ENCODE measurements around the gene GREB1L.

GREB1L gene

GRCh38 chr18:21513292-21513691, 271.3 kb downstream of the GREB1L start:
- DNase-seq (ENCODE audit: low spot score) = no peak
- no peak for TF ChIP-seq CTCF (IDR thresholded peaks at IDR 0.05; ENCODE audit: extremely low read depth, insufficient read depth, missing control alignments)
- in situ Hi-C loops (cut with MboI; ENCODE audit: low pct_unique_long_range_greater_than_20kb, low sequenced_read_pairs, unreplicated experiment) = no loop called here

GRCh38 chr18:21513741-21514140, 271.7 kb downstream of the GREB1L start:
- no peak for TF ChIP-seq CTCF (IDR thresholded peaks at IDR 0.05; ENCODE audit: extremely low read depth, insufficient read depth, missing control alignments)
- no peak for DNase-seq (ENCODE audit: low spot score)
- in situ Hi-C loops (cut with MboI; ENCODE audit: low pct_unique_long_range_greater_than_20kb, low sequenced_read_pairs, unreplicated experiment) = no loop called here

GRCh38 chr18:21522530-21522929, 280.5 kb downstream of the GREB1L start:
- no peak for DNase-seq (ENCODE audit: low spot score)
- in situ Hi-C loops (cut with MboI; ENCODE audit: low pct_unique_long_range_greater_than_20kb, low sequenced_read_pairs, unreplicated experiment) = no loop called here
- TF ChIP-seq CTCF (IDR thresholded peaks at IDR 0.05; ENCODE audit: extremely low read depth, insufficient read depth, missing control alignments) = no peak

GRCh38 chr18:21525916-21526315, 283.9 kb downstream of the GREB1L start:
- in situ Hi-C loops (cut with MboI; ENCODE audit: low pct_unique_long_range_greater_than_20kb, low sequenced_read_pairs, unreplicated experiment) = no loop called here
- TF ChIP-seq CTCF (IDR thresholded peaks at IDR 0.05; ENCODE audit: extremely low read depth, insufficient read depth, missing control alignments) = no peak
- no peak for DNase-seq (ENCODE audit: low spot score)

- TF ChIP-seq CTCF (IDR thresholded peaks at IDR 0.05; ENCODE audit: extremely low read depth, insufficient read depth, missing control alignments) = no peak
- no peak for DNase-seq (ENCODE audit: low spot score)
- in situ Hi-C loops (cut with MboI; ENCODE audit: low pct_unique_long_range_greater_than_20kb, low sequenced_read_pairs, unreplicated experiment) = no loop called here
Measured at GRCh38 chr18:21526463-21526862, 284.4 kb downstream of the GREB1L start.

- no peak for DNase-seq (ENCODE audit: low spot score)
- TF ChIP-seq CTCF (IDR thresholded peaks at IDR 0.05; ENCODE audit: extremely low read depth, insufficient read depth, missing control alignments) = no peak
- in situ Hi-C loops (cut with MboI; ENCODE audit: low pct_unique_long_range_greater_than_20kb, low sequenced_read_pairs, unreplicated experiment) = no loop called here
Measured at GRCh38 chr18:21534327-21534726, 292.3 kb downstream of the GREB1L start.

GRCh38 chr18:21538230-21538629, 296.2 kb downstream of the GREB1L start:
- no peak for TF ChIP-seq CTCF (IDR thresholded peaks at IDR 0.05; ENCODE audit: extremely low read depth, insufficient read depth, missing control alignments)
- no peak for DNase-seq (ENCODE audit: low spot score)
- in situ Hi-C loops (cut with MboI; ENCODE audit: low pct_unique_long_range_greater_than_20kb, low sequenced_read_pairs, unreplicated experiment) = no loop called here
